HPDE6-E6E7 (cell line): ENCODE measurements around the gene HOXC13.

Experiments used
- DNase-seq: peaks from one replicate; pipeline ENCODE4 v3.0.0; 2011; ENCODE audit warnings: missing footprints; ENCODE audit errors: extremely low spot score

The HOXC13 gene

DNA sequence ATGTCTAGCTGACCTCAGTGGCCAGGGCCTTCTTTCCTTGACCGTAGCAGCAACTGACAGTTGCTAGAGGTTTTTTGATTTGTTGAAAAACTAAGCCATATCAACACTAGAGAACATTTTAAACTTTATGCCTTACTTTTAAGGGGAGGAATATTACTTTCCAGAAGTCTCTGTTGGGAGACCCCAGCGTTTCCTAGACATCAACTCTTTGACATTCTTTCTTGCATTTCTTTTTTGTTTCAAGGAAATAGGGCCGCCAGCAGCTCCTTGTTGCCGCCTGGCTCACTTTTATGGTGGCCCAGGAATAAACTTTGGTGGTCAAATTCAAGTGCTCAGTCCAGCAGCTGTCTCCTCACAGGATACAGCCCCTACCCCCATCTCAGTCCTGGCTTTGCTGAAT, 31.8 kb downstream of the HOXC13 start:
- no peak for DNase-seq

DNA sequence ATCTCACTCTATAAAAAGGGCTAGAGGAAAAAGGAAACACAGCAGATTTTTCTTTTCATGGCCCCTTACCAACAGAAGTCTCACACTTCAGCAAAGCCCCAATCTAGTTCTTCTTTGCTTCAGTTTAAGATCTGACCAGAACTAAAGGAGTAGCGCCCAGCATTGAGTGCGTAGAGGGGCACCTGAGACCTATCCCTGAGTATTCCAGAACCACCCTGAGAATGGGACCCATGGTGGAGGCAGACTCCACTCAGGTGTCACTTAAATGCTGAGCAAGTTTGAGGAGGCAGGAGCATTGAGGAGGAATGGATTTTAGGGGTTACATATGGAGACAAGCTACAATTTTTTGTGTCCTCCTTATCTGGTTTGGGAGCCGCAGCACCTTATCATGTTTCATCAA, 32.5 kb downstream of the HOXC13 start:
- no peak for DNase-seq

DNA sequence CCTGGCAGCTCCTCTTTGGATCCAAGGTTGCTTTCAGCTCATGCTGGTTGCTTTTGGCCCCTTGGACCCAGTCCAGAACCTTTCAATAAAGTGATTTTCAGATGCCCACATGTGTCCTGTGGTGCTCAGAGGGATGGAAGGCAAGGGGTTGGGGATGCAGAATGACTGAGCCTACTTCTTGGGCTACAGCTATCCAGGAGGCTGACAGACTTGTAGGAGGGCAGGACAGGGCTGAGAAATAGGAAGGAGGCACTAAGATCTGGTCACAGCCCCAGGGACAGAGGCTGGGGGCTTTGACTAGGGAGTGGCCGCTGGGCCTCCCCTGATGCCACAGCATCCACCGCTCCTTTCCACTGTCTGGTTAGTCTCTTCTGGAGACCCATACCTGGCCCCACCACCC, 33.1 kb downstream of the HOXC13 start:
- DNase-seq = no peak

DNA sequence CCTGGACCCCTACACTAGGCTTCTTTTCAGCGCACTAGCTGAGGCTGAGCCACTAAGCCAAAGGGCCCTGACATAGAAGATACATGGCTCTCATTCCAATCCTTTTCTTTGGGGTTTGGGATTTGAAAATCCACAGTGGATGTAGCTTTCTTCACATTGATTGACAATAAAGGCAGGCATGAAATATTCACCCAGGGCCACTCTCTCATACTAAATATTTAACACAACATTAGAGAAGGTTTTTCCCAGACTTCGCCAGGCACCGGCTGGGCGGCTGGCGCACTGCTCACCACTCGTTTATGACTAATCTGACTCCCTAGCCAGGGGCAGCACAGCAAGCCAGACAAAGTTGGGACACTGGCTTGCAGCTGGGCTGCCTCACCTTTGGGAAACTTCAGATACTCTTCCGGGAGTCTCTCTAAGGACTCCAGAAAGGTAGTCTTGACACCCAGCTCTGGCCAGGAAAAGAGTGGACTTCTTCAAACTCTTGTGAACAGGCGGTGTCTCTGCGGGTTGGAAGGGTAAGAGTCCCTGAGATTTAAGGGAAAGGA, 33.6 kb downstream of the HOXC13 start:
- no peak for DNase-seq

DNA sequence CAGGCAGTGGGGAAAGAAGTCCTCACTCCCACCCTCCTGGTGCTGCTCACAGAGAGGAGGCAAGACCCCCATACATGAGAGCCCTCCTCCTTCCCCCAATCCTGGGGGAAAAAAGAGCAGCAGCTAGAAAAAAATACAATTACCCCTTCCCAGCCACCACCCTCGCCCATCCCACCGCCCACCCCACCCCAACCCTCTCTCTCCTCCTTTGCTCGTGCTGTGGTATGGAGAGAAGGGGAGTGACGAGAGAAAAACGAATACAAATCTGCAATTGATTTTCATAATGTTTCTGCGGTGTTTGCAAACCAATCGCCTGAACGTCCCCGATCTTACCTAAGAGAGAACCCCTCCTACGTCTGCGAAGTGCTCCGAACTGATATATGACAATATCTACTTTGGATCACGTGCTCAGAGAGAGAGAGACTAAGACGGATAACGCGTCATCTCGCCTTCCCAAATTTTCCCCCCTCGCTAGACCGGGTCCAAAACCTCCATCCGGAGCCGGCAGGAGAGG, 34.1 kb downstream of the HOXC13 start, which contains the start of gene HOXC11:
Gene HOXC11 (plus strand): TSS at position 405 of the 514 bp plus-strand sequence. CDS start 116 bp downstream, outside the sequence.
- no peak for DNase-seq

DNA sequence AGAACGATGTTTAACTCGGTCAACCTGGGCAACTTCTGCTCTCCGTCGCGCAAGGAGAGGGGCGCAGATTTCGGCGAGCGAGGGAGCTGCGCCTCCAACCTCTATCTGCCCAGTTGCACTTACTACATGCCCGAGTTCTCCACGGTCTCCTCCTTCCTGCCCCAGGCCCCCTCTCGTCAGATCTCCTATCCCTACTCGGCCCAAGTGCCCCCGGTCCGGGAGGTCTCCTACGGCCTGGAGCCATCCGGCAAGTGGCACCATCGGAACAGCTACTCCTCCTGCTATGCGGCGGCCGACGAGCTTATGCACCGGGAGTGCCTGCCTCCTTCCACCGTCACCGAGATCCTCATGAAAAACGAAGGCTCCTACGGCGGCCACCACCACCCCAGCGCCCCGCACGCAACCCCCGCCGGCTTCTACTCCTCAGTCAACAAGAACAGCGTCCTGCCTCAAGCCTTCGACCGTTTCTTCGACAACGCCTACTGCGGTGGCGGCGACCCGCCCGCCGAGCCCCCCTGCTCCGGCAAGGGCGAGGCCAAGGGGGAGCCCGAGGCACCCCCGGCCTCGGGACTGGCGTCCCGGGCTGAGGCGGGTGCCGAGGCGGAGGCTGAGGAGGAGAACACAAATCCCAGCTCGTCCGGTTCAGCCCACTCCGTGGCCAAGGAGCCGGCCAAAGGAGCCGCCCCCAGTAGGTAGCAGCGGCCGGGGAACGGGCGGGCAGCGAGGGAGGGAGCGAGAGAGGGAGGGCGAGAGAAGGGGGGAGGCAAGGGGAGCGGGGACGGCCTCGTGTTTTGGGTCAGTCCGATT, 34.8 kb downstream of the HOXC13 start:
- no peak for DNase-seq

DNA sequence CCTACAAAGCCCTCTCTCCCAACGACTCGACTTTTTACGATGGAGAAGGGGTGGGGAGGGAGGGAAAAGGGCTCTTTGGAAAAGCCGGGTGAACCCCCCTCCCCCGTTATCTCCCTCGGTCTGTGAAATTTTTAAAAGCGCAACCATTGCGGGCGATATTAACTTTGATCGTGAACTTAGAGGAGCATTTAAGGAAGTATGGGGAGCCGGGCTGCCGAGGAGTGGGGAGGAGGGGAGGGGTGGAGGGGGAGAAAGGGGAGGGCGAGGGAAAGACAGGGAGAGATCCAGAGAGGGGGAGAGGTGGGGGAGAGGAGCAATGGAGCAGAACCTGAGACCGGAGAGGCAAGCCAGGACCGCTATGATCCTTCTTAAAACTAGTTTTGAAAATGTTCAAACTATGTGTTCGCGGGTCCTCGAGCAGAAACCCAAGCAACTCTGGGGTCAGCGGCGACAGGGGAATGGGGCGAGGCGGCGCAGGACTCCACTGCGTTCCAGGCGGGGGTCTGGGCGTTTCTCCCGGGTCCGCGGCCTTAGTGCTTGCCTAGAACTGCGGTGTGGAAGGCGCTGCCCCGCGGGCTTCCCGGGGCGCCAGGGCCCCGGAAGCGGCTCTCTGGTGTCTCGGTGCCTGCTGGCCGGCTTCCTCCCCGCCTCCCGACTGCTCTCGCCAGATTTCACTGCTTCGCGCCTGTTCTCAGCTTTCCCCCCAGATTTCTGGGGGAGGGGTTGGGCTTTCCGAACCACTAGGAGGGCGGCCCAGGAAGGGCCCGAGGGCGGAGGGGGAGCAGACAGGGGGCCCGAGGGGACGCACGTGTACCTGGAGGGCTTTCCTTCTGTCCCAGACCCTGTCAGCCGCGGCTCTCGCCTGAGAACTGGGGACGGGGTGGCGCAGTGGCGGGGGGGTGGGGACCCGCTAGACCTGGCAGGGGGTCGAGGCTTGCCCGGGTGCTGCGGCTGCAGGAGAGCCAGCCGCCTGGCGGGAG, 35.7 kb downstream of the HOXC13 start, which contains the start of gene HOTAIR:
Gene HOTAIR (minus strand): TSS at position 871 of the 980 bp plus-strand sequence.
- DNase-seq = no peak

DNA sequence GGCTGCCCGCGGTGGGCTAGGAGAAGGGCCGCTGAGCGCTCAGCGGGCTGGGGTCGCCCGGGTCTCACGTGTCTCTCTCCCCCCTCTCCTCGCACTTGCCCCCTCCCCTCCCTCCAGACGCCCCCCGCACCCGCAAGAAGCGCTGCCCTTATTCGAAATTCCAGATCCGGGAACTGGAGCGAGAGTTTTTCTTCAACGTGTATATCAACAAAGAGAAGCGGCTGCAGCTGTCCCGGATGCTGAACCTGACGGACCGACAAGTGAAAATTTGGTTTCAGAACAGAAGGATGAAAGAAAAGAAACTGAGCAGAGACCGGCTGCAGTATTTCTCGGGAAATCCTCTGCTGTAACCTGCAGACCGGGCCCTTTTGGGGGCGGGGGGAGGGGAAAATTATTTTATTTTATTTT, 36.4 kb downstream of the HOXC13 start:
- no peak for DNase-seq

DNA sequence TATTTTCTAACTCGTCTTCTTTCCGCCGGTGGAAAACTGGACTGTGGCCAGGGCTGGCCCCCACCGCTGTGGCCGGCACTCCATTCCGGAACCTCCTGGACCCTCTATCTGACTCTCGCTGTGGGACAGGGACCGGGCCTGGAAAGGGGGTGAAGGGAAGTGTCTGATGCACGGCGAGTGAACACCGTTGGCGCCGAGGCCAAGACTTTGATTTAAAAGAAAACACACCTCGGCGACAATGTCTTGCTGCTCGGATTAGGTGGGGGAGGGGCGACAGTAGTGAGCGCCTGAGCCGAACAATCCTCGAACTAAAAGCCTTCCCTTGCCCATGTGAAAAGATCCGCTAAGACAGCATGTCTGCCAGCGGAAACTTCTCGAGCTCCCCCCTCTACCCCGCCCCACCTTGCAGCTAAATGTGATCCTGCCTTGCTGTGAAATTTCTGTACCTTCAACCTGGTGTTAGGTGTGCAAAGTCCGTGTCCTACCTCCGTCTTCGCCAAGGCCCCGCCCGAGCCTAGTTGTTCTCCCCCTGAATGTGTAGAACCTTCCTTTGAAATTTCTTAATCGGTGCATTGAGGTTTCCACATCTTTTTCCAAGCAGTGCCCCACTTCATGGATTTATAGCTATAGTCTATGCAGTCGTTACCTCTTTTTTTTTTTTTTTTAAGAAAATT, 37.0 kb downstream of the HOXC13 start:
- no peak for DNase-seq

DNA sequence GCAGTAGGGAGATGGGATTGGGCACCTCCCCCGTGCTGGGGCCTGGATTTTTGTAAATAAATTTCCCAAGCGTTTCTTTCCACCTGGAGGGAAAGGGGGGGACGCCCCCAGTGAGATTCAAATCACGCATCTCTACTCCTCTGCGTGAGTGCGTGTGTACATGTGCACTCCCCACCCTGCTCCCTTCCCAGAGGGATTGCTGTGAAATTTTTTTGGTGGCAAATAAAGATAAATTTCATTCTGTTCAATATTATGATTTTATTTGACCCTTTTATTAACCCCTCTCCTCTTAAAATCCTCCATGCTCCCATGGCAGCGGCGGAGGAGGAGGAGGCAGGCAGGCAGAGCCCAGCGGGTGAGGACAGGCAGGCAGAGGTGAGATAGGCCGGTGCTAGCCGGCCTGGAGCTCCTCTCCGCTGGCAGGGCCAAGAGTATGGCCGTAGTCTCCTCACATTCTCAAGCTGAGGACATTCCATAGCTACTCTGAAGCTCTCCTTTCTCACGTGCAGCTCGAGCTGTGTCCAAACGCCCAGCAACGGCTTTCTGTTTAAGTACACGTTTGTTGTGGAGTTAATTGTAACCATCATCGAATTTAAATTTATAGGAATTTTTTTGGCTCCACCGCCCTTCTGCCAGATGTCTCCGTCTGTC, 37.7 kb downstream of the HOXC13 start:
- no peak for DNase-seq

DNA sequence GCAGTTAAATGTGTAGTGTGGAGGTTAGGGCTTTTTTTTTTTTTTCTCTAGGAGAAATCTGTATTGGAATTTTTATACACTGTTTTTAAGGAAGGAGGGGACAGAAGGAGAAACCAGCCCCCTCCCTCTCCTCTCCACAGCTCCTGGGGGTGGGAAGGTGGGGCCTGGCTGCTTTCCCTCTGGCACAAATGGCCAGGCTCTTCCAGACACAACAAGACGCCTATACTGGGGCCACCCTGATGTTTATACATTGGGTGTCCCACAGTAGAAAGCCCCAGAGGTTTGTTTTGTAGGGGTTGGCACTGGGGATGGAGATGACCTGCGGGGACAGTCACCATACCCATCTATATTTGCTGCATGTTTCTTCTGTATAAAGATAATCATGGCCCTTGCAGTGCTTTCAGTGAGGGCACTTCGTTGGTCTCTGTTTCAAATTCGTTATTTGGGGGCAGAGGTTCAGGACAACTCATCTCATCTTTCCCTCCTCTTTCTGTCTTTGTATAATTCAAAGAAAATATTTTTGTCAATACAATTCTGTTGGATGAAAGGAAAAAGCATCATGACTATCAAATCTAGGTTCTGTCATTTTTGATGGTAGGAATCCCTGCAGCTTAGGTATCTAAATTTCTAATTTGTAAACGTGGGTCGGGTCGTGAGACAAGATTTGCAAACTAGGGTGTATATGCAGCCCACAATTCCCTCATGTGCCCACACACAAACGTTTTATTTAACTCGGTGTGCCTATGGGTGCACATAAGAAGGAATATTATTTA, 38.4 kb downstream of the HOXC13 start:
- no peak for DNase-seq

DNA sequence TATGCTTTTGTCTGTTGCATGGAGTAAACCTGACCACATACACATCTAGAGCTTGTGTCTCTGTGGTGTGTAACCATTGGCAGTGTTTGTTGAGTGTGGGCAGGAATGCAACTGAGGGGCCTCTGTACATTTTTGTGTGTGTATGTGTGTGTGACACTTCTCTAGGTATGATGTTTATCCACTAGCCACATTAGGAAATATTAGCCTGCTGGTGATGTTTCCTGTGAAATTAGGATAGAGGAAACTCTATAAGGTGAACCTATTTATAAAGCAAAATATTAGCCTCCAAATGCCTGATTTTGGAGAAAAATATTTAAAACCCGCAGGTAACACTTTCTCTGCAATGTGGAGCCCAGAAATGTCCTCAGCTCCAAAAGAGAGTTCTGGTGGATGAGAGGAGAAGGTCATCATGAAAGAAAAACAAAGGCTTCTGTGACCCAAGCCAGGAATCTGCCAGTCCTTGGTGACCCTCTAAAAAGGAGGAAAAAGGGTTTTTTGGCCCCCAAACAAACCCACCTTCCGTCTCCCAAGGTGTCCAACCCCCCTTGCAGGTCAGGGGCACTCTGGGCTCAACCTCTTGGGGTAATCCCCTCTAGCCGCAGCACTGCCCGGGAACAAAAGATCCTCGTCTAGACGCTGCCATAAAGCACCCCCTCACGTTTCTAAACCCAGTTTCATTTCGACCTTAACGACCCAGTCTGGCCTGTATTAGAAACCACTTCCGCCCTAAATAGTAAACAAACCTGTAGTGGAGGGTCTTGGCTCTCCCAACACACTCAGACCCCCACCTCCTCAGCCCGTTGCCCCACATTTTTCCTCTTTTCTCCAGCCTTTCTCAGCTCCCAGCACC, 39.2 kb downstream of the HOXC13 start:
- DNase-seq = no peak

DNA sequence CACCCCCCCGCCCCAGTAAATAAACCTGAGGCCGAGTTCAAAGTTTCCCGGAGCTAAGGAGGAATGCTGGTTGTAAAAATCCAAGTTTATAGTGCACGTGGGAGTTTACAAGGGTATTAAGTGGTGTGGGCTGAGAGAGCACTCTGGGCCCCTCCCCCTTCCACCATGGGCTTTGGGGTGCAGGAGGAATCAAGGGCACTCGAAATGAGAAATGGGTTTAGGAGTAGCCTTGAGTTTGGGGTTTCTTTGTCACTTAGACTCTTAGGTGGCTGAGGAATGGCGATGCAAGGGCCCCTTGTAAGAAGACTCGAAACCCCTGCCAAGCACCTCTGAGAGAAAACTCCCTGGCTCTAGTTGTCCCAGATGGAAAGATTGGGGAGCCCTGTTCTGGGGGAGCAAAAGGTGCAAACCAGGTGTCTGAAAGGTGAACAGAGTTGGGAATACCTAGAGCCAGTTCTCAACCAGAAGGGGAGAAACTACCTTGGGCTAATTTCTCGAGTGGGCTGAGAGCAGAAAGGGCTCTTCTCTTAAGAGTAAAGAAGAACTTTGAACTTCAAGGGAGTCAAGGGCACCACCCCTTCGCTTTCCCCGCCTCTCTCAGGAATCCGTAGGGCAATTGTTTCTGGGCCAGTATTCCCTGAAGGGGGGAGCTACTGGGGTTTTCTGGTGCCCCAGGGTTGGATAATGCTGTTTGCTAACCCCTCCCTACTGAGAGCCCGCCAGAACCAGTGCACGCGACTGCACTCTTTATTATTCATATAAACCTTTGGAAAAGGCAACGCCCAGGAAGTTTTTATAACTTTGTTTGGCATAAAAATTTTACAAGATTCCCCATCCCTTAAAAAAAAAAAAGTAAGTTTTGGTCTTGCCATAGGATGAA, 40.1 kb downstream of the HOXC13 start:
- DNase-seq = no peak

DNA sequence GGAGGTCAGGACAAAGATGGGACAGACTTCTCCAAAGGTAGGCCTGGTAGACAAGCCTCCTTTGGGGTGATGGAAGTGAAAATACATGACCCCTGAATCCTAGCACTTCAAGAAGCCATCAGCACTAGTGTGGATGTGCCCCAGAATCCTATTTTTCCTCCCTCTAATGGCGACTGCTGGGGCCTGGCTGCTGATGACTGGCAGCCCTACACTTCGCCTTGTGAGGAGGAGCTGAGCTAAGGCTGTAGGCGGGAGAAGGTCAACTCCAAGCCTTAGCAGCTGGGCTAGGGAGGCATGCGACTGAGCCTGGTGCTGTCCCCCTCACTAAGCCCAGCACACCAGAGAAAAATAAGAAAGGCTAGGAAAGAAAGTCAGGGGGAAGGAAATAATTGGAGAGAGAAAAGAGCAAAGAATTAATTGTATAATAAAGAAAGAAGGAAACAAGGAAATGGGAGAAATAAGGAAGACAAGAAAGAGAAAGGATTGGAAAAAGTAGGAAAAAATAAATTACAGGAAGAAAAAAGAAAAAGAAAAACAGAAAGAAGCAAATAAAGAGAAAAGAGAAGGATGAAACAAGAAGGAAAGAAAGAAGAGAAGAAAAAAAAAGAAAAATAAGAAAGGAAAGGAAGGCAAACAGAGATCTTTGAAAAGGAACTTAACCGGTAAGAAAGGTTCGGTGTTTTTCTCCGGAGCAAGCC, 41.6 kb downstream of the HOXC13 start:
- no peak for DNase-seq

DNA sequence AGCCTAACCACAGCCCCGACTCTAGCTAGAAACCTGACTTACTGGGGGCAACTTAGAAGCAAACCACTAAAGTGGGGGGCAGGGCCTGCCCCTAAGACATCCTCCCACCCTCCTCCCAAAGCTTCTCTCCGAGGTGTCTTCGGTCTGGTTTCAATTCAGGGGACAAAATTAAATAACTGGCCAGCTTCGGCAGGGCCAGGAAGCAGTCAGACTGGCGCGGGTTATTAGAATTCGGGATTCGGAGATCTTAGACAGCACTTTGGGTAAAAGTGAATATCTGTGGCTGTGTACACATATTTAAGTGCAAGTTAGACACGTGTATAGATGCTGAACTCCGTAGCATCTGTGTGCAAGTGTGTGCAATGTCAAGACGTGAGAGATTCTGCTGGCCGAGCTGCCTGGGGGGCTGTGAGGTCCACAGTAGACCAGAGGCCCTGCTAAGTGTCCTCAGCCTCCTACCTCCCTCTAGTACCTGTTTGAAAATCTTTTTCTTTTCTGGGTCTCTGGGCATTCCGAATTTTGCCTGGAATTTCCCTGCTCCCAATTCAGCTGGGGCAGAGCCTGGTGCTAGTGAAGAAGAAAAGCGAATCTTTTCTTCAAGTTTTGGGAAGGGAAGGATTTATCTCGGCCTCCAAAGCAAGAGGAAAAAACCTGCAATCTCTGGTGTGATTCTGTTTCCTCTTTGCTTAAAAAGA, 42.3 kb downstream of the HOXC13 start:
- DNase-seq = no peak

DNA sequence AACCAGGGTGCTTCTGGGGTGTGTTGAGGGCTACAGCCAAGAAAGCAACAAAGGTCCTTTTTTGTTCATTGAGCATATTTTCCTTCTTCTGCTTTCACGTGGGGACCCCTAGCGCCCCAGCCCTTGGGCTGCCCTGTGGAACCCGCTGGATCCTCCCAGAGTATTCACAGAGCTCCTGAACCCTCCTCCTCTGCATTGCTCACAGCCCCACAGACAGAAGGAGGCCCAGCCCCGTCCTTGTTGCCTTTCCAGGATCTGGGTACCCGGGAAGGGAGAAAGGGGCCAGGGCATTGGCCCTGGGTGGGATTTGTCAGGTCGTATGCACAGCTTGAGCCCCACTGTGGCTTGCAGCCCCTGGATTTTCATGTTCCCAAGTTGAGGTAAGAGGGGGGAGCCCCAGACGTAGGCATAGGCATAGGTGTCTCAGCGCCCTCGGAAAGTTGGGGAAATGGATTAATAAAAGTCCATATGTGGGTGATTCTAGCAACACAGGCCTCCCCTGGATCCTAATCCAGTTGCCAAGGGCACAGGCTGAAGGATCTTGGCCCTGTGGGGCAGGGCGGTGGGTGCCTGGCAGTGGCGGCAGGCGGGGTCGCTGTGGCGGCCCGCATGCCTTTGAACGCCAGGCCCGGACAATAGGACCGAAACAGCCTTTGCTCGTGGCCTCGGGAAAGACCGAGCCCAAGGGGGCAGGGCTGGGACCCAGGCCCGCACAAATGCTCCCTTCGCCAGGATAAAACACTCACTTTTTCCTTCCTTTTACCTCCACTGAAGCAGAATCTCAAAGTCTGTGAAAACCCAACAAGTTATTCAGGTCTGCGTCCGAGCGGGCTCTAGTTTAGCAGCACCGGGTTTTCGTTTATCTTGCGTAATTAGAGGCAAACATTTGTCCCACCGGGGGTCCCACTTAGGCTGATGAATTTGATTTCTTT, 43.3 kb downstream of the HOXC13 start:
- DNase-seq = no peak
